Measurements from ENCODE around the gene OXTR. TPM values are rescaled to one million over a fixed set of nuclear protein-coding genes. Genes with fewer than 3 reads are reported as not detected.

The OXTR gene
- polyA plus RNA-seq, 1 donor (not counting 4 experiments of a cell fraction or from before 2014, with no cell fraction given): 0.16 TPM

GRCh38 chr3:8777978-8778267 lies 8.5 kb upstream of the OXTR start:
- Histone ChIP-seq H3K4me3 (ENCODE audit: control insufficient read depth in 2 of 3, extremely low read depth in 1 of 3, insufficient read depth in 2 of 3, low read depth in 1 of 3, low read length in 3 of 3) (no peak overlapping the region), H3K79me2 (ENCODE audit: control insufficient read depth, insufficient read depth, low read length) (no peaks in the 10 kb centered on the region), H3K4me2 (ENCODE audit: control insufficient read depth, extremely low read depth, insufficient read depth, low read depth, low read length) (no peak overlapping the region), H3K27me3 (ENCODE audit: control insufficient read depth, extremely low read depth, insufficient read depth, low read length) (no peaks in the 10 kb centered on the region), H3K36me3 (ENCODE audit: control insufficient read depth in 2 of 2, extremely low read depth in 1 of 2, insufficient read depth in 2 of 2, low read length in 2 of 2) (no peaks in the 10 kb centered on the region), H3K9ac (ENCODE audit: control insufficient read depth, extremely low read depth, insufficient read depth, low read length) (no peak overlapping the region), H3K4me1 (ENCODE audit: control insufficient read depth, extremely low read depth, insufficient read depth, low read length) (peaks cover 7% of the 10 kb centered on the region), H3K27ac (ENCODE audit: control insufficient read depth, insufficient read depth, low read length) (no peak overlapping the region), H4K20me1 (ENCODE audit: control insufficient read depth, extremely low read depth, insufficient read depth, low read length) (no peaks in the 10 kb centered on the region), H3K9me1 (ENCODE audit: control insufficient read depth, extremely low read depth, insufficient read depth, low read length) (no peaks in the 10 kb centered on the region), H2AFZ (ENCODE audit: control insufficient read depth, low read length) (no peak overlapping the region), H3K9me3 (ENCODE audit: control insufficient read depth, low read depth, low read length) (no peaks in the 10 kb centered on the region)
- TF ChIP-seq CTCF (optimal IDR thresholded peaks at IDR 0.05 in 1 of 3, IDR thresholded peaks at IDR 0.05 in 1 of 3, conservative IDR thresholded peaks at IDR 0.05 in 1 of 3; ENCODE audit: extremely low read depth in 1 of 3, insufficient read depth in 2 of 3, low read length in 3 of 3) (no peak), EZH2 (IDR thresholded peaks at IDR 0.05; ENCODE audit: low read length) (no peak)
- dilution Hi-C loops (cut with MboI; ENCODE audit: extremely low pct_ligation_motif_present, low sequenced_read_pairs): no loop called here
- FAIRE-seq: no peak
- no peak for DNase-seq (ENCODE audit: low read depth, low spot score)

- H3K9ac ChIP-seq (ENCODE audit: control insufficient read depth, extremely low read depth, insufficient read depth, low read length): no peak overlapping the region
- H3K4me2 ChIP-seq (ENCODE audit: control insufficient read depth, extremely low read depth, insufficient read depth, low read depth, low read length): no peak overlapping the region
- H3K27ac ChIP-seq (ENCODE audit: control insufficient read depth, insufficient read depth, low read length): no peak overlapping the region
- H2AFZ ChIP-seq (ENCODE audit: control insufficient read depth, low read length): no peak overlapping the region
- H3K9me3 ChIP-seq (ENCODE audit: control insufficient read depth, low read depth, low read length): no peaks in the 10 kb centered on the region
- H3K36me3 ChIP-seq (ENCODE audit: control insufficient read depth in 2 of 2, extremely low read depth in 1 of 2, insufficient read depth in 2 of 2, low read length in 2 of 2): no peaks in the 10 kb centered on the region
- no peaks in the 10 kb centered on the region for H4K20me1 ChIP-seq (ENCODE audit: control insufficient read depth, extremely low read depth, insufficient read depth, low read length)
- H3K27me3 ChIP-seq (ENCODE audit: control insufficient read depth, extremely low read depth, insufficient read depth, low read length): no peaks in the 10 kb centered on the region
- H3K9me1 ChIP-seq (ENCODE audit: control insufficient read depth, extremely low read depth, insufficient read depth, low read length): no peaks in the 10 kb centered on the region
- no peak for TF ChIP-seq EZH2 (IDR thresholded peaks at IDR 0.05; ENCODE audit: low read length)
- no peak for TF ChIP-seq CTCF (optimal IDR thresholded peaks at IDR 0.05 in 1 of 3, IDR thresholded peaks at IDR 0.05 in 1 of 3, conservative IDR thresholded peaks at IDR 0.05 in 1 of 3; ENCODE audit: extremely low read depth in 1 of 3, insufficient read depth in 2 of 3, low read length in 3 of 3)
- dilution Hi-C loops (cut with MboI; ENCODE audit: extremely low pct_ligation_motif_present, low sequenced_read_pairs): no loop called here
- H3K4me1 ChIP-seq (ENCODE audit: control insufficient read depth, extremely low read depth, insufficient read depth, low read length): peaks cover 7% of the 10 kb centered on the region
- no peak for FAIRE-seq
- H3K4me3 ChIP-seq (ENCODE audit: control insufficient read depth in 2 of 3, extremely low read depth in 1 of 3, insufficient read depth in 2 of 3, low read depth in 1 of 3, low read length in 3 of 3): no peak overlapping the region
- no peaks in the 10 kb centered on the region for H3K79me2 ChIP-seq (ENCODE audit: control insufficient read depth, insufficient read depth, low read length)
- DNase-seq (ENCODE audit: low read depth, low spot score): no peak
Observed at GRCh38 chr3:8777201-8777977, 8.0 kb upstream of the OXTR start.
